ENCODE data around the gene PPRC1. TPM values are rescaled to one million over a fixed set of nuclear protein-coding genes. Genes with fewer than 3 reads are reported as not detected.
A peak's percentile ranks its signal among the peaks of the same experiment; 100 is the strongest.

The PPRC1 gene, protein sequence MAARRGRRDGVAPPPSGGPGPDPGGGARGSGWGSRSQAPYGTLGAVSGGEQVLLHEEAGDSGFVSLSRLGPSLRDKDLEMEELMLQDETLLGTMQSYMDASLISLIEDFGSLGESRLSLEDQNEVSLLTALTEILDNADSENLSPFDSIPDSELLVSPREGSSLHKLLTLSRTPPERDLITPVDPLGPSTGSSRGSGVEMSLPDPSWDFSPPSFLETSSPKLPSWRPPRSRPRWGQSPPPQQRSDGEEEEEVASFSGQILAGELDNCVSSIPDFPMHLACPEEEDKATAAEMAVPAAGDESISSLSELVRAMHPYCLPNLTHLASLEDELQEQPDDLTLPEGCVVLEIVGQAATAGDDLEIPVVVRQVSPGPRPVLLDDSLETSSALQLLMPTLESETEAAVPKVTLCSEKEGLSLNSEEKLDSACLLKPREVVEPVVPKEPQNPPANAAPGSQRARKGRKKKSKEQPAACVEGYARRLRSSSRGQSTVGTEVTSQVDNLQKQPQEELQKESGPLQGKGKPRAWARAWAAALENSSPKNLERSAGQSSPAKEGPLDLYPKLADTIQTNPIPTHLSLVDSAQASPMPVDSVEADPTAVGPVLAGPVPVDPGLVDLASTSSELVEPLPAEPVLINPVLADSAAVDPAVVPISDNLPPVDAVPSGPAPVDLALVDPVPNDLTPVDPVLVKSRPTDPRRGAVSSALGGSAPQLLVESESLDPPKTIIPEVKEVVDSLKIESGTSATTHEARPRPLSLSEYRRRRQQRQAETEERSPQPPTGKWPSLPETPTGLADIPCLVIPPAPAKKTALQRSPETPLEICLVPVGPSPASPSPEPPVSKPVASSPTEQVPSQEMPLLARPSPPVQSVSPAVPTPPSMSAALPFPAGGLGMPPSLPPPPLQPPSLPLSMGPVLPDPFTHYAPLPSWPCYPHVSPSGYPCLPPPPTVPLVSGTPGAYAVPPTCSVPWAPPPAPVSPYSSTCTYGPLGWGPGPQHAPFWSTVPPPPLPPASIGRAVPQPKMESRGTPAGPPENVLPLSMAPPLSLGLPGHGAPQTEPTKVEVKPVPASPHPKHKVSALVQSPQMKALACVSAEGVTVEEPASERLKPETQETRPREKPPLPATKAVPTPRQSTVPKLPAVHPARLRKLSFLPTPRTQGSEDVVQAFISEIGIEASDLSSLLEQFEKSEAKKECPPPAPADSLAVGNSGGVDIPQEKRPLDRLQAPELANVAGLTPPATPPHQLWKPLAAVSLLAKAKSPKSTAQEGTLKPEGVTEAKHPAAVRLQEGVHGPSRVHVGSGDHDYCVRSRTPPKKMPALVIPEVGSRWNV (N-terminal part only)
- polyA plus RNA-seq = 10 to 100 TPM; 23.4 TPM

DNA sequence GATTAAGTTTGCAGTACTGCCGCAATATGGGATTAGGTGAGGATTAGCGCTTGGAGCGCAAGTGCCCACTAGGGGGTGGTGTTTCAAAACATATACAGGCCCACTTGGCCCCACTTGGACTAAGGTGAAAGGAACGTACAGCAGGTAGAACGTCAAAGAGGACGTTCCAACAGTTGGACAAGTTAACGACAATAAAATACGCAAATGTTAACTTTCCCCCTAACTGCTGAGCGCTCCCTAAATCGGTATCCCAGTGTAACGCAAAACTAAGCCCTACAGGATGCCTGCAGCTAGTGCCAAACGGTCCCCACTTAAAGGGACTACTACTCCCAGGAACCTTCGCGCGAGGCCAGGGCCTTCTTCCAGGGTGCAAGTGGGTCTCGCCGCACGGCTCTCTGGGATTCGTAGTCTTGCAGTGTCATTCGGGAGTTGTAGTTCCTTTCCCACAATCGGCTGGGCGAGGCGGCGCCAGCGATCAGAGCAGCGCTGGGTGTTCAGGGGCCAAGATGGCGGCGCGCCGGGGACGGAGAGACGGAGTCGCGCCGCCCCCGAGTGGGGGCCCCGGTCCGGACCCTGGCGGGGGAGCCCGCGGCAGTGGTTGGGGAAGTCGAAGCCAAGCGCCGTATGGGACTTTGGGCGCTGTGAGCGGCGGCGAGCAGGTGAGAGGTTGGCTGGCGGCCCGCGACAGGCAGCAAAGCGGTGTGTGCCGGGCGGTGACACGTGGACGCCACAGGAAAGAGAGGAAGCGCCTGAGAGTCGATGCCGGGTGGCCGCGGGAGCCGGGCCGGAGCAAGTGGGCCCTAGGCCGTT, at the start of gene PPRC1:
PPRC1 (plus strand) TSS at position 478 of the 810 bp plus-strand sequence; CDS start at position 507, 29 bp downstream.
- Histone ChIP-seq H3K27ac (ENCODE audit: low read depth in 2 of 2, low read length in 1 of 2) (peak within 1 kb of the TSS; percentile 88 to 89), H3K36me3 (ENCODE audit: control insufficient read depth in 2 of 2, insufficient read depth in 2 of 2, low read length in 1 of 2) (no peaks in the 10 kb centered on the region), H3K4me1 (ENCODE audit: control insufficient read depth in 2 of 2, insufficient read depth in 2 of 2, low read length in 1 of 2) (peaks cover 4 to 12% of the 10 kb centered on the region in 2 donors), H3K4me3 (ENCODE audit: low read depth in 1 of 2, low read length in 2 of 2) (peak within 1 kb of the TSS; percentile 73 to 81), H3K27me3 (ENCODE audit: control insufficient read depth in 1 of 2, insufficient read depth in 2 of 2, low read length in 2 of 2) (no peaks in the 10 kb centered on the region), H3K9me3 (ENCODE audit: control insufficient read depth in 2 of 2, insufficient read depth in 1 of 2, low read depth in 1 of 2, low read length in 1 of 2) (no peaks in the 10 kb centered on the region)
- 0% methylated on average over 64 of the region's 64 CpGs for WGBS, 2 donors

DNA sequence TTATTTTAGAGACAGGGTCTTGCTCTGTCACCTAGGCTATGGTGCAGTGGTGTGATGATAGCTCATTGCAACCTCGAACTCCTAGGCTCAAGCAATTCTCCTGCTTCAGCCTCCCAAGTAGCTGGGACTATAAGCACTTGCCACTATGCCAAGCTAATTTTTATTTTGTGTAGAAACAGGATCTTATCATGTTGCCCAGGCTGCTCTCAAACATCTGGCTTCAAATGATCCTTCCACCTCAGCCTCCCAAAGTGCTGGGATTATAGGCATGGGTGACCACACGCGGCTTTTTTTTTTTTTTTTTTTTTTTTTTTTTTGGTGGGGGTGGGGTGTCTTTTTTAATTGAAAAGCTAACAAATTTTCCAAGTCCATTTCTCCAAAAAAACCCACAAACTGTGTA, 49.3 kb upstream of the PPRC1 start:
- Histone ChIP-seq H3K27me3 (ENCODE audit: control insufficient read depth in 1 of 2, insufficient read depth in 2 of 2, low read length in 2 of 2) (no peaks in the 10 kb centered on the region), H3K36me3 (ENCODE audit: control insufficient read depth in 2 of 2, insufficient read depth in 2 of 2, low read length in 1 of 2) (no peaks in the 10 kb centered on the region), H3K4me3 (ENCODE audit: low read depth in 1 of 2, low read length in 2 of 2) (no peak overlapping the region), H3K4me1 (ENCODE audit: control insufficient read depth in 2 of 2, insufficient read depth in 2 of 2, low read length in 1 of 2) (no peaks in the 10 kb centered on the region), H3K9me3 (ENCODE audit: control insufficient read depth in 2 of 2, insufficient read depth in 1 of 2, low read depth in 1 of 2, low read length in 1 of 2) (no peaks in the 10 kb centered on the region), H3K27ac (ENCODE audit: low read depth in 2 of 2, low read length in 1 of 2) (no peak overlapping the region)
- 91% methylated on average over 2 to 3 of the region's 3 CpGs for WGBS, 2 donors

DNA sequence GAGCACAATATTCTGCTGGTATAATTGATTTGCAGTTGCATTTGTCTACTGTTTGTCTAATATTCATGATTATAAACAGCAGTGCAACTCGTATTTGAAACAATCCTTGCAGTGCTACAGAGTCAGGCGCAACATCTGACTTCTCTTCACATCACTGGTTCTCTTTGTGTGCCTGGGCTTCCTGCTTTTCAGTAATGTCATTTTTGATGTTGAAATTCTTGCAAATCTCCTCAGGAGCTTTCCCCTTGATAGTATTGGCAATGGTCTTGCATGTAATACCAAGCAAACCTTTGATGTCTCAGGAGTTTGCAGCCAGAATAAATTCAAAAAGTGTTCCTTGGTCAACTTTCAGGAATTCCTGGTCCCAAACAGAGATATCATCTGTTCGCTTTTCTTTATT, 47.5 kb upstream of the PPRC1 start:
- no peaks in the 10 kb centered on the region for H3K27me3 ChIP-seq (ENCODE audit: control insufficient read depth in 1 of 2, insufficient read depth in 2 of 2, low read length in 2 of 2)
- 83 to 93% methylated on average over 3 of the region's 3 CpGs for WGBS, 2 donors
- H3K9me3 ChIP-seq (ENCODE audit: control insufficient read depth in 2 of 2, insufficient read depth in 1 of 2, low read depth in 1 of 2, low read length in 1 of 2) = no peaks in the 10 kb centered on the region
- no peaks in the 10 kb centered on the region for H3K36me3 ChIP-seq (ENCODE audit: control insufficient read depth in 2 of 2, insufficient read depth in 2 of 2, low read length in 1 of 2)
- H3K4me1 ChIP-seq (ENCODE audit: control insufficient read depth in 2 of 2, insufficient read depth in 2 of 2, low read length in 1 of 2) = no peaks in the 10 kb centered on the region
- H3K27ac ChIP-seq (ENCODE audit: low read depth in 2 of 2, low read length in 1 of 2) = no peak overlapping the region
- no peak overlapping the region for H3K4me3 ChIP-seq (ENCODE audit: low read depth in 1 of 2, low read length in 2 of 2)

DNA sequence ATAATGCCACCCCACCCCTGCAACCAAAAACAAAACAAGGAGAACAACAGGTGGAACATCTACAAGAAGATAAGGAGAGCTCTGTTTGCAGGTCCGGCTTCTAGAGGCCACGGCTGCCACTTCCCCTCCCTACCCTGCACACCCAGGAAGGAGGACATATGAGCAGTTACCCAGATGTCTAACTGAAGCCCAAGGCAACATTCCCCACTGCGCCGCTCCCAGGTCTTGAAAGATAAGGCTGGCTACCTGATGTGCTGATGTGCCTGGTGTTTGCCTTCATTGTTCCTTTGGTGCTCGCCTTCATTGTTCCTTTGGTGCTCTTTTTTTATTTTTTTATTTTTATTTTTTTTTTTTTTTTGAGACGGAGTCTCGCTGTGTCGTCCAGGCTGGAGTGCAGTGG, 46.6 kb upstream of the PPRC1 start:
- 93% methylated on average over 8 of the region's 8 CpGs for WGBS, 2 donors
- Histone ChIP-seq H3K36me3 (ENCODE audit: control insufficient read depth in 2 of 2, insufficient read depth in 2 of 2, low read length in 1 of 2) (no peaks in the 10 kb centered on the region), H3K27me3 (ENCODE audit: control insufficient read depth in 1 of 2, insufficient read depth in 2 of 2, low read length in 2 of 2) (no peaks in the 10 kb centered on the region)

DNA sequence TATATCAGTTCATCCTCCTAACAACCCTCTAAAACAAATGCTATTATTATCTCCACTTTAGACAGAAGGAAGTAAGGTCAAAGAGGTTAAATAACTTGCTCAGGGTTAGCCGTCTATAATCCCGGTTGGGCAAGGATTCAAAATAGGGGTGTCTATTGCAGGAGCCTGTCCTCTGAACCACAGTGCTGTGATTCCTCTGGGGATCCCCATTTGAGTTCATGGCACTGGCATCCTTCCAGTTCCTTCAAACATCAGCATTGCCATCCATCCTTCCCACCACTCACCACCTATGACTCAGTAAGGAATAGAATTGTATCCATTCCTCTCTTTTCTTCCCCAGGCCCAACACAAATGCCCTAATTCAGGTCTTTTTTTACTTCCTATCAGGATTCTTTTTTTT, 42.1 kb upstream of the PPRC1 start:
- Histone ChIP-seq H3K4me1 (ENCODE audit: control insufficient read depth in 2 of 2, insufficient read depth in 2 of 2, low read length in 1 of 2) (no peaks in the 10 kb centered on the region), H3K9me3 (ENCODE audit: control insufficient read depth in 2 of 2, insufficient read depth in 1 of 2, low read depth in 1 of 2, low read length in 1 of 2) (no peaks in the 10 kb centered on the region), H3K27ac (ENCODE audit: low read depth in 2 of 2, low read length in 1 of 2) (no peak overlapping the region), H3K4me3 (ENCODE audit: low read depth in 1 of 2, low read length in 2 of 2) (no peak overlapping the region), H3K27me3 (ENCODE audit: control insufficient read depth in 1 of 2, insufficient read depth in 2 of 2, low read length in 2 of 2) (no peaks in the 10 kb centered on the region), H3K36me3 (ENCODE audit: control insufficient read depth in 2 of 2, insufficient read depth in 2 of 2, low read length in 1 of 2) (no peaks in the 10 kb centered on the region)
- WGBS, 2 donors = 49 to 51% methylated on average over 2 of the region's 2 CpGs

More for the DNA sequence above, 46.6 kb upstream of the PPRC1 start:
- no peak overlapping the region for H3K27ac ChIP-seq (ENCODE audit: low read depth in 2 of 2, low read length in 1 of 2)
- H3K4me1 ChIP-seq (ENCODE audit: control insufficient read depth in 2 of 2, insufficient read depth in 2 of 2, low read length in 1 of 2) = no peaks in the 10 kb centered on the region
- H3K9me3 ChIP-seq (ENCODE audit: control insufficient read depth in 2 of 2, insufficient read depth in 1 of 2, low read depth in 1 of 2, low read length in 1 of 2) = no peaks in the 10 kb centered on the region
- no peak overlapping the region for H3K4me3 ChIP-seq (ENCODE audit: low read depth in 1 of 2, low read length in 2 of 2)

DNA sequence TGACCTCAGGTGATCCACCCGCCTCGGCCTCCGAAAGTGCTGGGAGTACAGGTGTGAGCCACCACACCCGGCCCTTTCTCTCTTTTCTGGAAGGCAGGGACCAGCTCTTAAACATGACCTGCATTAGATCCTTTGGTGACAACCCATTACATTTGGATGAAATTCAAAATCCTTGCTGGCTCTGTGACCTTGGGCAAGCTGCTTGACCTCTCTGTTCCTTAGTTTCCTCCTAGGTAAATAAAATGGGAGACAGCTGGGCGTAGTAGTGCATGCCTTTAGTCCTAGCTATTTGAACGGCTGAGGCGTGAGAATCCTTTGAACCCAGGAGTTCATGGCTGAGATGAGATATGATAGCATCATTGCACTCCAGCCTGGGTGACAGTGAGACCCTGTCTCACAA, 36.4 kb upstream of the PPRC1 start:
- no peaks in the 10 kb centered on the region for H3K9me3 ChIP-seq (ENCODE audit: control insufficient read depth in 2 of 2, insufficient read depth in 1 of 2, low read depth in 1 of 2, low read length in 1 of 2)
- no peak overlapping the region for H3K27ac ChIP-seq (ENCODE audit: low read depth in 2 of 2, low read length in 1 of 2)
- no peak overlapping the region for H3K4me3 ChIP-seq (ENCODE audit: low read depth in 1 of 2, low read length in 2 of 2)
- H3K27me3 ChIP-seq (ENCODE audit: control insufficient read depth in 1 of 2, insufficient read depth in 2 of 2, low read length in 2 of 2) = no peaks in the 10 kb centered on the region
- 97% methylated on average over 7 of the region's 7 CpGs for WGBS, 2 donors
- no peaks in the 10 kb centered on the region for H3K36me3 ChIP-seq (ENCODE audit: control insufficient read depth in 2 of 2, insufficient read depth in 2 of 2, low read length in 1 of 2)
- H3K4me1 ChIP-seq (ENCODE audit: control insufficient read depth in 2 of 2, insufficient read depth in 2 of 2, low read length in 1 of 2) = no peaks in the 10 kb centered on the region

DNA sequence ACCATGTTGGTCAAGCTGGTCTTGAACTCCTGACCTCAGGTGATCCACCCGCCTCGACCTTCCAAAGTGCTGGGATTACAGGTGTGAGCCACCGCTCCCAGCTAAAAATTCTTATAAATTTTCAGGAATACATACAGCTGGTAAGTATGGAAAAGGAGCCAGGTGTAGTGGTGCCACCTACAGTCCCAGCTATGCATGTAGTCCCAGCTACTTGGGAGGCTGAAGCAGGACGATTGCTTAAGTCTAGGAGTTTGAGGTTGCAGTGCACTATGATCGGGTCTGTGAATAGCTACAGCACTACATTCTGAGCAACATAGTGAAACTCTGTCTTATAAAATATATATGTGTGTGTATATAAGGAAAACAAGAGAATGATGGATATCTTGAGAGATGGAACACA, 31.7 kb upstream of the PPRC1 start:
- H3K36me3 ChIP-seq (ENCODE audit: control insufficient read depth in 2 of 2, insufficient read depth in 2 of 2, low read length in 1 of 2) = no peaks in the 10 kb centered on the region
- no peak overlapping the region for H3K27ac ChIP-seq (ENCODE audit: low read depth in 2 of 2, low read length in 1 of 2)
- no peaks in the 10 kb centered on the region for H3K9me3 ChIP-seq (ENCODE audit: control insufficient read depth in 2 of 2, insufficient read depth in 1 of 2, low read depth in 1 of 2, low read length in 1 of 2)
- 83 to 90% methylated on average over 5 of the region's 5 CpGs for WGBS, 2 donors
- no peak overlapping the region for H3K4me3 ChIP-seq (ENCODE audit: low read depth in 1 of 2, low read length in 2 of 2)
- H3K27me3 ChIP-seq (ENCODE audit: control insufficient read depth in 1 of 2, insufficient read depth in 2 of 2, low read length in 2 of 2) = no peaks in the 10 kb centered on the region
- no peaks in the 10 kb centered on the region for H3K4me1 ChIP-seq (ENCODE audit: control insufficient read depth in 2 of 2, insufficient read depth in 2 of 2, low read length in 1 of 2)

DNA sequence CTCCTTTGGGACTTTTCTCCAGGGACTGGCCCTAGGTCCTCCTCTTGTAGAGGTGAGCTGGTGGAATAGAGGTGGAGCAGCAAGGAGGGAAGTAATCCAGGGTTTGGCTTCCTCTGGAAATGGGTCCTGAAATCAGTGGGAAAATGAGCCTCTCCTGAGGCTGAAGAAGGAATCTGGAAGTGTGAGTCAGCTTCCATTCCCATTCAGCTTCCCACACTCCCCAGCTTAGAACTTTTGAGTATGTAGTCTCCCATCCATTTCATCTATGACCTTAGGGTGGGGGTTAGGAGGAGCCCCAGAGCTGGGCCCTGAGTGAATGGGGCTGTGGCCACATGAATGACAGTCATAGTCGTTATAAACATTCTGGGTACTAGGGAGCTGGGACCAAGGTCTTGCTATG, 30.4 kb upstream of the PPRC1 start:
- H3K27ac ChIP-seq (ENCODE audit: low read depth in 2 of 2, low read length in 1 of 2) = no peak overlapping the region
- peaks cover 0 to 7% of the 10 kb centered on the region in 2 donors for H3K36me3 ChIP-seq (ENCODE audit: control insufficient read depth in 2 of 2, insufficient read depth in 2 of 2, low read length in 1 of 2)
- H3K4me3 ChIP-seq (ENCODE audit: low read depth in 1 of 2, low read length in 2 of 2) = no peak overlapping the region
- 67 to 76% methylated on average over 1 of the region's 1 CpG for WGBS, 2 donors
- no peaks in the 10 kb centered on the region for H3K4me1 ChIP-seq (ENCODE audit: control insufficient read depth in 2 of 2, insufficient read depth in 2 of 2, low read length in 1 of 2)
- H3K9me3 ChIP-seq (ENCODE audit: control insufficient read depth in 2 of 2, insufficient read depth in 1 of 2, low read depth in 1 of 2, low read length in 1 of 2) = no peaks in the 10 kb centered on the region
- no peaks in the 10 kb centered on the region for H3K27me3 ChIP-seq (ENCODE audit: control insufficient read depth in 1 of 2, insufficient read depth in 2 of 2, low read length in 2 of 2)

Data from esophagus (tissue), 2 donors.